GM21619 (cell line): Measurements from ENCODE around the gene GLP2R.

Source experiments
- ATAC-seq: cut with Tn5 transposase; IDR thresholded peaks from one replicate; pipeline ENCODE4 v1.9.1; 2021; ENCODE audit not compliant: unreplicated experiment

The GLP2R gene

GRCh38 chr17:9897372-9897968 lies 71.7 kb downstream of the GLP2R start:
- ATAC-seq, result no peak

GRCh38 chr17:9898812-9899211 lies 73.1 kb downstream of the GLP2R start:
- ATAC-seq, result no peak

- ATAC-seq, result no peak
Measured at GRCh38 chr17:9899280-9900043, 73.7 kb downstream of the GLP2R start.

GRCh38 chr17:9900044-9900594 lies 74.4 kb downstream of the GLP2R start:
- ATAC-seq, result no peak

GRCh38 chr17:9900784-9901183 lies 75.1 kb downstream of the GLP2R start:
- no peak for ATAC-seq

- no peak for ATAC-seq
Measured at GRCh38 chr17:9902120-9902519, 76.4 kb downstream of the GLP2R start.

GRCh38 chr17:9904277-9905077 lies 78.8 kb downstream of the GLP2R start:
- ATAC-seq, result no peak

- ATAC-seq, result no peak
Measured at GRCh38 chr17:9905078-9905415, 79.3 kb downstream of the GLP2R start, which contains the start of gene RCVRN. RCVRN (minus strand) TSS chr17:9905271; CDS start chr17:9905180, 91 bp downstream.

GRCh38 chr17:9905902-9906301 lies 80.2 kb downstream of the GLP2R start:
- no peak for ATAC-seq

- no peak for ATAC-seq
Measured at GRCh38 chr17:9906616-9907015, 80.9 kb downstream of the GLP2R start.

- no peak for ATAC-seq
Measured at GRCh38 chr17:9907131-9907530, 81.4 kb downstream of the GLP2R start.

GRCh38 chr17:9907883-9908648 lies 82.3 kb downstream of the GLP2R start:
- ATAC-seq, result no peak

GRCh38 chr17:9908649-9909042 lies 82.9 kb downstream of the GLP2R start:
- ATAC-seq, result no peak

GRCh38 chr17:9911089-9911488 lies 85.4 kb downstream of the GLP2R start:
- ATAC-seq, result no peak

GRCh38 chr17:9912121-9913099 lies 86.7 kb downstream of the GLP2R start:
- no peak for ATAC-seq

GRCh38 chr17:9913476-9913875 lies 87.8 kb downstream of the GLP2R start:
- no peak for ATAC-seq

- ATAC-seq, result no peak
Measured at GRCh38 chr17:9916108-9916507, 90.4 kb downstream of the GLP2R start.

GRCh38 chr17:9917131-9917530 lies 91.4 kb downstream of the GLP2R start:
- ATAC-seq, result no peak

- no peak for ATAC-seq
Measured at GRCh38 chr17:9917801-9918200, 92.1 kb downstream of the GLP2R start.

GRCh38 chr17:9918352-9918751 lies 92.6 kb downstream of the GLP2R start:
- no peak for ATAC-seq
